Hematopoietic multipotent progenitor cell treated with erythropoietin and hydrocortisone succinate and interleukin-3 and kit ligand, for 17 days (in vitro differentiated cells): ENCODE measurements around the gene ERGIC1.

Experiments used
- DNase-seq: peaks from one replicate; pipeline ENCODE4 v3.0.0-alpha.2; 2015; ENCODE audit warnings: low spot score

The ERGIC1 gene

DNA sequence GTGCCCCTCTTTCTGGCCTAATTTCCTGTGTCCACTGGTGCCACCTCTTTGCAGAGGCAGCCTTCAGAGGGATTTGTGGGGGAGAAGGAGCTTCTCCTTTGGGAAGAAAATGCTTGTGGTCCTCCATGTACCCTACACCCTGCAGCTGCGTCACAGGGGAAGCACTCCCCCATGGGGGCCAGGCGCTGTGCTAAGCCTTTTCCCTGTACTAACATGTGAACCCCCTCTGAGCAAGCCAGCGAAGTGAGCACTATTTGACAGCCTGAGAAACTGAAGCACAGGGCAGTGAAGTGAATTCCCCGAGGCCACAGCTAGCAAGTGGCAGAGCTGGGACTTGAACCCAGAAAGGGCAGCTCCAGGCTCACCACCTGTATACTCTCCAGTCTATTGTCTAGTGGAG, 32.3 kb downstream of the ERGIC1 start:
- DNase-seq = no peak

DNA sequence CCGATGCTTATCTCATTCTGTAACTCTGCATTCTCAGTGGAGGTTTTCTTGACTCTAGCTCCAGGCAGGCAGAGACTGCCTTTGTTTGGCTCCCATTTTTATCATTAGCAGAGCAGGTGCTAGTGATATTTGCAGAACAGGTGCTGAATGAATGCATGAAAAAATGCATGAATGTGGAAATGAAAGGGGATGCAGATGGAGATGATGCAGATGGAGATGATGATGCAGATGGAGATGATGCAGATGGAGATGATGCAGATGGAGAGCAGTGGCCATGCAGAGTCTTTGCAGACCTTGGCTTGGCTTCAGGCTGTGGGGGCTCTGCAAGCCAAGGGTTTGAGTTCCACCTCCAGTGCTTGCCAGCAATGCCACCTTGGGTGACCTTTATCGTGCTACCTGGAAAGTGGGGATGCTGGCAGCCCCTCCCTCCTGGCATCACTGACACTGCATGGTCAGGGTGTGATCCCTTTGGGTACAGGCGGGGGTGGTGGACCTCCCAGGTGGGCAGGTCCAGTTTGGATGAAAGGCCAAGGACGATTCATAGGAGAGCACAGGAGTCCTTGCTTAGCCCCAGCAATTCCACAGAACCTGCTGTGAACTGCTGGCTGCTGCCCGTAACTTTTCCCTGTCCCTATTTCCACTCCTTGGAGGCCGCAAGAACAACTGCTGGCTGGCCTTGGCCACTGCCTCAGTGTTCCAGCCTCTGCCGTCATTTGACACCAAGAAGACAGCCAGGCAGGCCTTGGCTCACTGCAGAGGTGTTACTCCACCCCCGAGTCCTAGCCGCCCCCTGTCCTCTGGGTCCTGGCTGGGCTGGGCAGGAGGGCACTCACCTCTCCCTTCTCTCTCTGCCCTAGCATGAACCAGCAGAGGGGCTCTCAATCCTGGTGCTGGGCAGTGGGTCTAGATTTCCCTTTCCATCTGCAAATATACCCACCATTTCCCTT, 33.0 kb downstream of the ERGIC1 start:
- no peak for DNase-seq

DNA sequence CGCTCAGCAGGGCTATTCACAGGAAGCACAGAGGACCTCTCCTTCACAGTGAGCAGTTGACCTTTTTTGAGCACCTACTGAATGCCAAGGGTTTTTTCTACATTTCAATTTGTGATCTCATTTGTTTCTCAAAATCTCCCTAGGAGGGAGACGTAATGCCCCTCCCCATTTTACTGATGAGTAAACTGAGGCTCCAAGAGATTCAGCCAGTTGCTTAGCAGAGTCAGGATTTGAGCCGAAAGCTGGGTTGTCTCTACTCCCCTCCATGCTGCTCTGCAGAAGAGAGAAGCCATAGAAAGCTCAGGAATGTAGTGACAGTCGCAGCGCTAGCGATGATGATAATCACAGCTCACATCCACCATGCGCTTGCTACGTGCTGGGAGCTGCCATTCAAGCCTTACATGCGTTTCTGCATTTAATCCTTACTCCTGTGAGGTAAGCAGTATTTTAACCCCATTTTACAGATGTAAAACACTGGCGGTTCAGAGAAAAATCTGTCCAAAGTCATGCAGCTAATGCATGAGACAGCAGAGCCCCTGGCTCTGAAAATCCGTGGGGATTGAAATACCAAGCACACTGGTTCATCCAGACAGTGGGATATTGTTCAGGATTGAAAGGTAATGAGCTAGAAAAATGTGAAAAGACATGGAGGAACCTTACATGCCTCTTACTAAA, 33.8 kb downstream of the ERGIC1 start:
- DNase-seq = no peak

DNA sequence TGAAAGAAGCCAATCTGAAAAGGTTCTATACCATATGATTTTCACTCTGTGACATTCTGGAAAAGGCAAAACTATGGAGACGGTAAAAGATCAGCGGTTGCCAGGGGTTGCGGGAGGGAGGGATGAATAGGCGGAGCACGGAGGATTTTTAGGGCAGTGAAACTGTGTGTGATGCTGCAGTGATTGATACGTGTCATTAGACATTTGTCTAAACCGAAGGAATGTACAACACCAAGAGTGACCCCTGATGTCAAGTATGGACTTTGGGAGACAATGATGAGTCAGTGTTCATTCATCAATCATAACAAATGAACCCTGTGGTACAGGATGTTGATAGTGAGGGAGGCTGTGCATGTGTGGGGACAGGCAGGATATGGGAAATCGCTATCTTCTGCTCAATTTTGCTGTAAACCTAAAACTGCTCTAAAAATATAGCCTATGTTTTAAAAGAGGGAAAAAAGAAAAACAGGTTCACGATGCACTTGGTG, 34.4 kb downstream of the ERGIC1 start:
- DNase-seq = no peak

DNA sequence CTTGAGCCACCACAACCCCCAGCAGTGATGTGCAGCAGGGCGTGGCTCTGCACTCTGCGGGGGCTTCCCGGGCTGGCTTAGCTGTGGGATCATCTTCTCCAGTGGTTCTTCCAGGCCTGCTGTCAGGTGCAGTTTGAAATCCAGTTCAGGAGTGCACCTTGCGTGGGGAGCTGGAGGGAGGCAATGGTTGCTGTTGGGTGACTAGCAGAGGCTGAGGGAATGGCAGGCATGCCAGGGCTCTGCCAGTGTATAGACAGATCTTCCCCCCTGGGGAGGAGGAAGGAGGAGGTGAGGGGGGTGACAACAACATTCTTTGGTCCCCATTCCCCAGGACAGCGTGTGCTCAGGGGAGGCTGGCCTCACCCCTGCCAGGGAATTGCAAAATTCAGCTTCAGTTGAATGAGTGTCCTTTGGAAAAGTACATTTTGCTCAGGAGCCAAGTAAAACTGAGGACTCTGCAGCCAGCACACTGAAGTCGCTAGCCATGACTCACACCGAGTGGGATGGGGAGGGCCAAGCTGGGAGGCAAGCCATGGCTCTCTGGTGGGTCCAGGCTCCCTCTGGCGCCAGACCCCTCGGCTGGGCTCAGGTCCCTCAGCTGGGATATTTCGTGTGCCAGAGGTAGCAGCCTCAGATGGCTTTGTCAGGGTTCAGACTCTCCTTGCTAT, 35.0 kb downstream of the ERGIC1 start:
- peak; percentile 42 for DNase-seq

DNA sequence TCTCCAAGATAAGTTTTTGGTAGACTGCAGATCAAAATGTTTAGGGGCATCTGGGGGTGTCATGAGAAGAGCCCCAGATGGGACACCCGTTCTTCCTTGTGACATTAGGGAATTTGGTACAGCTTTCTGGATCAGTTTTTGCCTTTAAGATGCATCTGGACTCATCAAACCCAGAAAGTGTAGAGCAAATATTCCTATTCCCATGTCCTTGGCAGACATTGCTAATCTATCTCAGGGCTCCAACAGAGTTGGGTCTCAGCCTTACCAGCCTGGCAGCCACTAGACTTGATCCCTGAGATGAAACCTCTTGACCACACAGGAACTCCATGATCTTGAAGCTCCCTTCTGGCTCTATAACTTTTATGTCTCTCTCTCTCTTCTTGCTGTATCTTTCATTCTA, 35.6 kb downstream of the ERGIC1 start:
- DNase-seq = no peak

DNA sequence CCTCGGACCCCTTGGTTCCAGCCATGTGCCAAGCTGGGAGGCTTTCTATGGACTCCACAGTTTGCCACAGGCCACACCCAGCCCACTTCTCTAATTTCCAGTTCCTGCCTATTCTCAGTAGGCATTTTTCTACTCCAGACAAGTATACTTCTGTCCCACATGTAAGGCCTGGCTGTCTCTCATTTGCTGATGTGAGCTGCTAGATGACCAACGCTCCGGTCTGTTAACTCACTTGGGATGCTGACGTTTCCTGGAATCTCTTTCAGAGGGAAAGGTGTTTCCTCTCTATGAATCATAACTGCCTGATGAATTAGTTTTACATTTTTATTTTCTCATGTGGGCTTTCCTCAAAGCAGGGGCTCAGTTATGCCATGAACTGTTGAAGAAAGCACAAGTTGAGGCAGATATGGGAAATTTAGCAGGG, 36.3 kb downstream of the ERGIC1 start:
- DNase-seq = no peak

DNA sequence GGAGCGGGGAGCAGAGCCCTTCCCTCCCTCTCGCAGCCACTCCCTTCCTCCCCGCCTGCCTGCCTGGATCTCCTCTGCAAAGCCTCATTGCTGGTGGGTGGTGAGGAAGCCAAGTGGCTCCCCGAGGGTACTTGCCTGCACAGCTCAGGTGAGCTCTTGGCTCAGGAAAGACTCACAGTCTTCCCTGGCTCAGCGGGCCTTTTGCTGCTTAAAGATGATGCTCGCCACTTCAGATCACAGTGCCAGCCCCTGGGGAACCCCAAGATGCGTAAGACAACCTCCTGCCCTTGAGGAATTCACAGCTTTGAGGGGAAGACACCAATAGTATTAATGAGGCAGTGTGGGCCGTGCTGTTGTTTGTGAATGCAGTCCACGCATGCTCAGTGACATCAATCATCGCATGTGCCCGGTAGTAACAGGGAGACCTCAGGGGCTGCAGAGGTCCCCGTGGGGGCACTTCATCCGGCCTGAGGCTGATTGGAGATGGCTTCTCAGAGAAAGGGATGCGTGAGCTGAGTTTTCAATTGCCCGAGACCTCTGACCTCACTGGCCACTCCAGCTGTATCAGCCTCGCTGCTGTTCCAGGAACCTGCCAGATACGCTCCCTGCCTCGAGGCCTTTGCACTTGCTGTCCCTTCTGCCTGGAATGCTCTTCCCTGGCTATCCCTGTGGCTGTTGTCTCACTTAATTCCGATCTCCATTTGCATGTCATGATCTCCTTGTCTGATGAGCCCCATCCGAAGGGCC, 36.8 kb downstream of the ERGIC1 start:
- DNase-seq = no peak

DNA sequence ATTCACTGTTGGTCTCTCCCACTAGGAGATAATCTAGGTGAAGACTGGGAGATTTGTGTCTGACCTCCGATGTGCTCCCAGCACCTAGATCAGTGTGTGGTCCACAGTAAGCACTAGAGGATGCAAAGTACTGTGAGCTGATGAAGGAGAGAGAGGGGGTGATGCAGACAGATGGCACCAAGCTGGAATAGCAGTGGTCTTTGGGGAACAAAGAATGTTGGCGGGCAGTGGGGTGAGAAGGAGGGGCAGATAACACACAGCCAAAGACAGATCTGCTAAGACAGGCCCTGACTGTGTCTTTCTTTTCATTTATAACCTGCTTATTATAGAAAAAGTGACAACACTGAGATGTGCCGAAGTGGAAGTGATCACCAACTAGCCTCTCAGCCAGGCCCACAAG, 37.5 kb downstream of the ERGIC1 start:
- DNase-seq = no peak

DNA sequence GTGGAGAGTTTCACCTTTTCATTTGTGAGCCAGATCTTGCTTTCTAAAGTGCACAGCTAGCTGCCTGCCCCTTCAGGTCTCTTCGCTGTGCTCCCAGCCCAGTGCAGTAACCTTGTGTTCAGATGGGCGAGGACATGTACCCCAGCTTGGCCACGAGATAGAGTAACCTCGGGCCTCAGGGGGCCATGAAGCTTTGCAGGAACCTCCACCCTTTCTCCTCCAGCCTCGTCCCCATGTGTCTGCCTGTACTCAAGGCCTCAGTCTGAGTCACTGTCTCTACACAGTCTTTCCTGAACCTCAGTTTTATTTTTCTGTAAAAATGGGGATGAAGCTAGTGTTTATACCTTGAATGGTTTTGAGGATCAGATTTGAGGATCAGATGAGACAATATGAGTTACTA, 37.9 kb downstream of the ERGIC1 start:
- no peak for DNase-seq

DNA sequence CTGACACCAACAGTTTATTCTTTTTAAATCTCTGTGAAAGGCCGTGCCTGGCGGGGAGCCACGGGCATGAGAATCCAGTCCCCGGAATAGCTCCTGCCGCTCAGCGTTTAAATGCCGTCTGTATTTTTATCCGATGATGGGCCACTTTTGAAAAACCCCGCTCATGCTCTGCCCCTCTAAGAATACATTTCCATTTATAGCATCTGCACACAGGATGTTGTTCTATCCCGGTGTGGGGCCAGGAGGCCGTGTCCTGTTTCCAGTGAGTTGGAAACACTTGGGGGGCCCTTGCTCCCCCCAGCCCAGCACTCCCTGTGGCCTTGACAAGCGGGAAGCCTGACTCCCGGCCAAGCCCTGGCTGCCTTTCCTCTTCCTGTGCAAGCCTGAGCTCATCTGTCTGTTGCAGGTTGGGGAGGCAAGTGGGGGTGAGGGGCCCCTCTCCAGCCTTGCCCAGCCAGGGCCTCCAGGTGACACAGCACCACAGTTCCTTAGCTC, 39.0 kb downstream of the ERGIC1 start:
- no peak for DNase-seq

DNA sequence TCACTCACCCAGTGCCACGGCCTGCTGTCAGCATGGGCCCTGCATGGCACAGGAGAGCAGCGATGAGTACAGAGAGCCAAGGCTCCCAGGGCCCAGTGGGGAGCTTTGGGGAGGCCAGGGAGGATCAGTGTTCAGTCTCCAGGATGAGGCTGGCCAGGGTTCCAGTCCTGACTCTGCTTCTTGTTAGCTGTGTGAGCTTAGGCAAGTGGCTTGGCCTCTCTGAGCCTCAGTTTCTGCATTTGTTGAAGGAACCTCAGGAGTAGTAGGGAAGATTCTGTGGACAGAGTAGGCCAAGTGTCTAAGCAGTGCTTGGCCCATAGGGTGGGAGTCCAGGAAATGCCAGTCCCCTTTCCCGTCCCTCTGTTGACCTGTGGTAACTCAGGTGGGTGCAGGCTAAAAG, 39.5 kb downstream of the ERGIC1 start:
- no peak for DNase-seq

DNA sequence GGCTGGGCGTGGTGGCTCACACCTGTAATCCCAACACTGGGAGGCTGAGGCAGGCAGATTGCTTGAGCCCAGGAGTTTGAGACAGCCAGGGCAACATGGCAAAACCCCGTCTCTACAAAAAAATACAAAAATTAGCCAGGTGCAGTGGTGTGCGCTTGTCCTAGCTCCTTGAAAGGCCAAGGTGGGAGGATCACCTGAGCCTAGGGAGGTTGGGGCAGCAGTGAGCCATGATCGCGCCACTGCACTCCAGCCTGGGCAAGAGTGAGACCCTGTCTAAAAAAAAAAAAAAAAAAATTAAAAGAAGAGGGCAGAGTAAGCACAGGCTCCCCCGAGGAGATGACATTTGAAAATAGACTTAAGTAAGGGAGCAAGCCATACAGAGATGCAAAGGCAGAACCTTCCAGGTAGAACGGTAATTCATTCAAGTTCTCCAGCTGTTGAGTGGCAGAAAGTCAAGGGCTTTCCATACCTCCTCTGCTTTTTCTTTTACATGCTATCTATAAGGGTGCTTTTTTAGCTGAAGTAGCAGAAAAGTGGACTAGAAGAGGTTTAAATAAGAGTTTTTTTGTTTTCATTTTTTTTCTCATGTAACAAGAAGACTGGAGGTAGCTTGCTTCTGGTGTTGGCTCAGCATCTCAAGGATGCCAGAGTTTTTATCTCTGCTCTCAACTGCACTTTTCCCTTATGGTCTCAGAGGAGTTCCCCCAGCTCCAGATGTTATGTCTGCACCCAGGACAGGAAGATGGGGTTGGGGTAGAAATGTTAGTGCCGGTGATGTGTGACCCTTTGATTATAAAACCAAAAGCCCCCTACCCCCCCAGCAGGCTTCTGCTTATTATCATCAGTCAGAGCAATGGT, 40.8 kb downstream of the ERGIC1 start:
- DNase-seq = no peak

DNA sequence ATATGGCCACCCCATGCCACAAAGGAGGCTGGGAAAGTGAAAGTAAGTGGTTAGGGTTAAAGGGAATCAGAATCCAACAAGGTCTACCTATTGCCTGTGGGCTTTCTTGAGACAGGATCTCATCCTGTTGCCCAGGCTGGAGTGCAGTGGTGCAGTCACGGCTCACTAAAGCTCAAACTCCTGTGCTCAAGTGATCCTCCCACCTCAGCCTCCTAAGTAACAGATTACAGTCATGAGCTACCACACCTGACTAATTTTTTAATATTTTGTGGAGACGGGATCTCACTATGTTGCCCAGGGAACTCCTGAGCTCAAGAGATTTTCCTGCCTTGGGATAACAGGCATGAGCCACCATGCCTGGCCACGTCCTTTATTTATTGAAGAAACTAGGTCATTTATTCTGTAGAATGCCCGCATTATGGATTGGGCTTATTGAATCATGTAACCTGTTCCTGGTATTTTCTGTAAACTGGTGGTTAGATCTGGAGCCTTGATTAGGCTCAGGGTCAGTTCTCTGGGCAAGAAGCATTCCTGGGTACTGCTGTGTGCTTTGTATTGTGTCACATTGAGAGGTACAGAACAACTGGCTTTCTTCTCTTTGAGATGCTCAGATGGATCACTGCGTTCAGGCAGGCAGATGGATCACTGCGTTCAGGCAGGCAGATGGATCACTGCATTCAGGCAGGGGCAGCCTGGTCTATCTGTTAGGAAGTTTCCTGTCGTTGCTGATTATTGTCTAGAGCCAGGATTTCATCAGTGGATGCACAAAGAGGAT, 41.6 kb downstream of the ERGIC1 start:
- DNase-seq = no peak

DNA sequence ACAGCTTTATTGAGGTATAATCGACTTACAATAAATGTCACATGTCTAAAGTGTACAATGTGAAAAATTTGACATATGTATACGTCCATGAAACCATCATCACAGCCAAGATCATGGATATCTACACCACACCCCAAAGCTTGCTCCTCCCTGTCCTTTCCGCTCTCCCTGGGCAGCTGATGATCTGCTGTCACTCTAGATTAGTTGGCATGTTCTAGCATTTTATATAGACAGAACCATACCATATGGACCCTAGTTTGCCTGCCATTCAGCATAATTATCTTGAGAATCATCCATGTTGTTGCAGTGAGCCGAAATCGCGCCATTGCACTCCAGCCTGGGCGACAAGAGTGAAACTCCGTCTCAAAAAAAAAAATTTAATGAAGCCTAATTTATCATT, 42.5 kb downstream of the ERGIC1 start:
- no peak for DNase-seq

DNA sequence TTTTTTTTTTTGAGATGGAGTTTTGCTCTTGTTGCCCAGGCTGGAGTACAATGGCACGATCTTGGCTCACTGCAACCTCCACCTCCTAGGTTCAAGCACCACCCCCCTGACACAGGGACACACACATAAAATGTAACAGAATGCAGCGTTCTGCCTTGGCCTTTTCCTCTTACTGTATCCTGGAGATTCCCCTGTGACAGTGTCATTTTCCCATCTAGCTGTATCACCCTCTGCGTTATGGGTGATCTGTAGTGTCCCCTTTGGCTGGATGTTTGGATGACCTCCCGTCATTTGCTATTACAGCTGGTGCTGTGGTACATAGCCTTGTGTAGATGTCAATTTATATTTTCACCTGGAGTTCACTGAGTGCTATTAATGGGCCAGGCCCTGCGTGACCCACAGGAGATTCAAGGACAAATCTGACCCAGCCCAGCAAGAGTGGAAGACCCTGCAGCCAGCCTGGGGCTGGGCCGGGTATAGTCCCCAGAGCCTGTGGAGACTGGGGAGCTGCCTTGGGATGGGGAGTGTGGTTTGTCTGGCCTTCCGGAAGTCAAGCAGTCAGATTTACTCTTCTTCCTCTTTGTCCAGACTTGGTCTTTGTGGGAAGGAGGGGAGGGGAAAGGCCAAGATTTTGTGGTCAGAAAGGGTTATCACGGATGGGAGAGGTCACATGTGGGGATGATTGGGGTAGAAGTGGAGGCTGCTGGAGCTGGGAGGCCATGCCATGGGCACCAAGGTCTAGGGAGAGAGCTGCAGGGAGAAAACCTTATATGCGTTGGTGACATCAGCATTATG, 43.6 kb downstream of the ERGIC1 start:
- DNase-seq = no peak

DNA sequence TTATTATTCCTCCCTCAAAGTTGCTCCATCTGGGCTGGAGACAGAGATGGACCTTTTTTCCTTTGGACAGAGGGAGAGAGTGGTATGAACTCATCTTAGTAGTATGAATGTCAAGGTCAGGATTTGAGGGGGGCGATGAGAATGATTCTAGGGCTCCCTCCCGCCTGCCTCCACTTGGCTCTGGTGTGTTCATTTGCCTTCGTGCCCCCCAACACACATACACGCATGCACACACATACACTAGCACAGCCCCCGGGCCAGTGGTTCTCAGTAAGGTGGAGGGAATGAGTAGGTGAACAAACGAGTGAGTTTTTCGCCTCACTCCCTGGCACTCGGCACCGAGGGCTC, 44.5 kb downstream of the ERGIC1 start:
- no peak for DNase-seq

DNA sequence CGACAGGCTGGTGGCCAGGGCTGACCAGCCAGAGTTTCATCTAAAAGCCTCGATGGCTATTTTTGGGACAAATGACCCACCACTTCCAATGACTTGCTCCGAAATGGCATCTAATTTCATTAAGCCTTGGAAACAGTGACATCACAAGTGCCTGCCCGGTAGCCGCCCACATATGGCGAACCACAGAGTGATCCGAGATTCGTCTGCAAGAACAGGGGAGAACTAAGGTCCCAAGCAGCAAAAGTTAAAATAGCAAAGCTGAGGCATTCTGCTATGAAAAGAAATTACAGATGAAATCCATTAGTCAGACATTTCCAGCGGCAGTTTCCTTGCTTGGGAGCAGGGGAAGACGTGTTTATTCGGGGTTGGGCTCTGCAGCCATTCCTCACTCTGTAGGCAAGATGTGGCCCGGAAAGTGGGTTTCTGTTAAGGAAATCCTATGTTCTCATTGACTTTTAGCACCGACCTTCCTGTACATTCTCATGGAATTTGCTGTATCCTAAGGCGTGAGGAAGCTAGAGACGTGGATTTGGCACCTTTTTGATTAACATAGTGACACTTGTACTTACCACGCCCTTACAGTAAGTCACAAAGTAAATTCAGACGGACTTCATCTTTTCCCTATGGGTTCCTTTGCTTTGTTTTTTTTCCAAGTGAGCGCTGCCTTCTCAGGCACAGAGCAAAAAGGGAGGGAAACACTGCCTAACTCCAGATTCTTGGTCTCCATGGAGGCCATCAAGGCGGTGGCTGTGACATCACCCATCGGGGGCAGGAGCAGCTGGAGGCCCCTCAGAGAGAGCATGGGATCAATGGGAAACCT, 45.1 kb downstream of the ERGIC1 start:
- no peak for DNase-seq
